ENCODE measurements around the gene DENND4A. TPM values are rescaled to one million over a fixed set of nuclear protein-coding genes. Genes with fewer than 3 reads are reported as not detected.

The DENND4A gene
- total and polyA plus RNA-seq, 10 of the 15 experiments (the other 5 are each of a cell fraction or from before 2014, with no cell fraction given) = 14.2 to 81.8 (median 34.1) TPM

- TF ChIP-seq, protein P1, sequence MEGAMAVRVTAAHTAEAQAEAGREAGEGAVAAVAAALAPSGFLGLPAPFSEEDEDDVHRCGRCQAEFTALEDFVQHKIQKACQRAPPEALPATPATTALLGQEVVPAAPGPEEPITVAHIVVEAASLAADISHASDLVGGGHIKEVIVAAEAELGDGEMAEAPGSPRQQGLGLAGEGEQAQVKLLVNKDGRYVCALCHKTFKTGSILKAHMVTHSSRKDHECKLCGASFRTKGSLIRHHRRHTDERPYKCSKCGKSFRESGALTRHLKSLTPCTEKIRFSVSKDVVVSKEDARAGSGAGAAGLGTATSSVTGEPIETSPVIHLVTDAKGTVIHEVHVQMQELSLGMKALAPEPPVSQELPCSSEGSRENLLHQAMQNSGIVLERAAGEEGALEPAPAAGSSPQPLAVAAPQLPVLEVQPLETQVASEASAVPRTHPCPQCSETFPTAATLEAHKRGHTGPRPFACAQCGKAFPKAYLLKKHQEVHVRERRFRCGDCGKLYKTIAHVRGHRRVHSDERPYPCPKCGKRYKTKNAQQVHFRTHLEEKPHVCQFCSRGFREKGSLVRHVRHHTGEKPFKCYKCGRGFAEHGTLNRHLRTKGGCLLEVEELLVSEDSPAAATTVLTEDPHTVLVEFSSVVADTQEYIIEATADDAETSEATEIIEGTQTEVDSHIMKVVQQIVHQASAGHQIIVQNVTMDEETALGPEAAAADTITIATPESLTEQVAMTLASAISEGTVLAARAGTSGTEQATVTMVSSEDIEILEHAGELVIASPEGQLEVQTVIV (IDR thresholded peaks at IDR 0.05; ENCODE audit: borderline replicate concordance, partially characterized antibody) = peak; percentile 81
- TF ChIP-seq TCF3 (IDR thresholded peaks at IDR 0.05; ENCODE audit: borderline replicate concordance, insufficient read depth, low read depth, low read length) = no peak; the same call in 1 of the 2 replicates
- TF ChIP-seq ATF7 (IDR thresholded peaks at IDR 0.05; ENCODE audit: low read depth) = peak; percentile 96
- TF ChIP-seq SMAD5 (IDR thresholded peaks at IDR 0.05; ENCODE audit: low read depth) = peak; percentile 38; the same call in 1 of the 2 replicates
- no peak for TF ChIP-seq RAD51 (IDR thresholded peaks at IDR 0.05)
- no peak for TF ChIP-seq ZNF274 (IDR thresholded peaks at IDR 0.05; ENCODE audit: insufficient read depth, insufficient read length)
- no peak for TF ChIP-seq SUZ12 (IDR thresholded peaks at IDR 0.05; ENCODE audit: unreplicated experiment)
- peak; percentile 68 for TF ChIP-seq POU2F2 (IDR thresholded peaks at IDR 0.05; ENCODE audit: borderline replicate concordance, low read depth, low read length)
- TF ChIP-seq CHD4 (IDR thresholded peaks at IDR 0.05) = no peak
- TF ChIP-seq ZNF622 (IDR thresholded peaks at IDR 0.05) = no peak
- peak; percentile 97 for TF ChIP-seq DPF2 (IDR thresholded peaks at IDR 0.05)
- peak; percentile 73; the same call in 1 of the 2 replicates for TF ChIP-seq ASH2L (IDR thresholded peaks at IDR 0.05; ENCODE audit: borderline replicate concordance, low read depth)
- peak; percentile 52; the same call in 1 of the 2 replicates for TF ChIP-seq MTA3 (IDR thresholded peaks at IDR 0.05; ENCODE audit: borderline replicate concordance, low read length)
- TF ChIP-seq NRF1 (conservative IDR thresholded peaks at IDR 0.05; ENCODE audit: low read depth, low read length) = no peak
- no peak for TF ChIP-seq PAX8 (IDR thresholded peaks at IDR 0.05)
- TF ChIP-seq IRF3 (IDR thresholded peaks at IDR 0.05) = no peak; the same call in 1 of the 2 replicates
- TF ChIP-seq IRF5 (IDR thresholded peaks at IDR 0.05; ENCODE audit: borderline replicate concordance) = peak; percentile 19; the same call in 1 of the 2 replicates
- no peak for TF ChIP-seq NR2C2 (IDR thresholded peaks at IDR 0.05; ENCODE audit: borderline replicate concordance, control insufficient read depth, insufficient read length, low read depth)
- TF ChIP-seq PAX5 (IDR thresholded peaks at IDR 0.05; ENCODE audit: borderline replicate concordance, low read depth, low read length) = peak; percentile 86
- peak; percentile 99 for TF ChIP-seq NBN (IDR thresholded peaks at IDR 0.05)
- peak; percentile 75 for TF ChIP-seq IRF4 (IDR thresholded peaks at IDR 0.05; ENCODE audit: low read depth, low read length)
- TF ChIP-seq ZBTB40 (IDR thresholded peaks at IDR 0.05; ENCODE audit: borderline replicate concordance) = peak; percentile 79; the same call in 1 of the 2 replicates
Observed at GRCh38 chr15:65792138-65792987, at the start of gene DENND4A (continued).

Data from GM12878 (cell line).